Heart left ventricle (tissue), 13 donors: ENCODE results near the gene FANCG.

Experiments used
- POLR2A ChIP-seq, 2 donors: fragments of 450-650 bp; IDR thresholded peaks; one replicate each; pipeline ENCODE4 v1.6.1; 2017; ENCODE audit warnings: antibody characterized with exemption in 2 of 2, mild to moderate bottlenecking in 2 of 2, moderate library complexity in 2 of 2
- TF ChIP-seq, protein P1 (sequence below), 12 donors: fragments of 200-600 bp; sonication (generic) in 4 of 12; IDR thresholded peaks; one replicate each; pipeline versions ENCODE4 v1.5.0 to v1.8.0; 2018 to 2022; ENCODE audit warnings: antibody characterized with exemption in 12 of 12, mild to moderate bottlenecking in 5 of 12
- donor health status: ischemic (EF 13 %, LVEDD 7.1; RV severe dilation, severe dysfunction).
- donor health status: DM: no; HTN: yes; CAD: no.
- donor health status: DM: no; HTN: no; CAD: no.
- donor health status: ischemic (EF 25% LVEDD 6.9; RV normal size, moderate dysfunction).
- donor health status: ischemic (EF 25% LVEDD 5.7; RV mildly dilated, moderate dysfunction).
- donor health status: ischemic (EF 35%, LVEDD 5.7; RV mildly dilated, moderate dysfunction).
- donor health status: nonischemic (EF 11% LVEDD 7.7; RV severe dilation, severe dysfunction).
- donor health status: DM: yes; HTN: yes; CAD: no.
- donor health status: PGD.
- donor health status: ischemic (EF 29% LVEDD 5.4; RV normal size, mild dysfunction).
- donor health status: nonischemic (EF 23%, LVEDD 6.1; RV moderate dilation, normal function).

DNA sequence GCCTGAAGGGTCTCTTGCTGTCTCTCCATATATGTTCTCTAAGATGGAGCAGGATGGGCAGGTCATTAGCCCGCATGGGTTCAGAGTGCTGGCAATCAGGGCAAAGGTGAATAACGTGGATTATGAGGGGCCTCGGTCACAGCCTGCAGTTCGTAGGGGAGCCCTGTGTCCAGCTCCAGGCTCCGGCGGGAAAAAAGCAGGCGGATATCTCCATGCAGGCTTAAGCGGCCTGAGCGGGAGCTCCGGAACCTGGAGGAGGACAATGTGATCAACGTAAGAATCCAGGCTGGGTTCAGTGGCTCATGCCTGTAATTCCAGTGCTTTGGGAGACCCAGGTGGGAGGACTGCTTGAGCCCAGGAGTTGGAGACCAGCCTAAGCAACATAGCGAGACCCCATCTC is 25.4 kb upstream of the FANCG start:
- TF ChIP-seq, protein P1, sequence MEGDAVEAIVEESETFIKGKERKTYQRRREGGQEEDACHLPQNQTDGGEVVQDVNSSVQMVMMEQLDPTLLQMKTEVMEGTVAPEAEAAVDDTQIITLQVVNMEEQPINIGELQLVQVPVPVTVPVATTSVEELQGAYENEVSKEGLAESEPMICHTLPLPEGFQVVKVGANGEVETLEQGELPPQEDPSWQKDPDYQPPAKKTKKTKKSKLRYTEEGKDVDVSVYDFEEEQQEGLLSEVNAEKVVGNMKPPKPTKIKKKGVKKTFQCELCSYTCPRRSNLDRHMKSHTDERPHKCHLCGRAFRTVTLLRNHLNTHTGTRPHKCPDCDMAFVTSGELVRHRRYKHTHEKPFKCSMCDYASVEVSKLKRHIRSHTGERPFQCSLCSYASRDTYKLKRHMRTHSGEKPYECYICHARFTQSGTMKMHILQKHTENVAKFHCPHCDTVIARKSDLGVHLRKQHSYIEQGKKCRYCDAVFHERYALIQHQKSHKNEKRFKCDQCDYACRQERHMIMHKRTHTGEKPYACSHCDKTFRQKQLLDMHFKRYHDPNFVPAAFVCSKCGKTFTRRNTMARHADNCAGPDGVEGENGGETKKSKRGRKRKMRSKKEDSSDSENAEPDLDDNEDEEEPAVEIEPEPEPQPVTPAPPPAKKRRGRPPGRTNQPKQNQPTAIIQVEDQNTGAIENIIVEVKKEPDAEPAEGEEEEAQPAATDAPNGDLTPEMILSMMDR (IDR thresholded peaks at IDR 0.05), result no peak
- no peak for TF ChIP-seq POLR2A (IDR thresholded peaks at IDR 0.05)
